Fibroblast of upper back skin (primary cell): Measurements from ENCODE around the gene USP32.
"Not testable (repeated sequence)": the region's sequence is repeated elsewhere in the genome, so short reads cannot be mapped to it uniquely, and the experiment has no call there.

ENCODE experiments used
- DNase-seq: peaks from one replicate; pipeline ENCODE4 v3.0.0-alpha.2; 2013

Gene USP32

DNA sequence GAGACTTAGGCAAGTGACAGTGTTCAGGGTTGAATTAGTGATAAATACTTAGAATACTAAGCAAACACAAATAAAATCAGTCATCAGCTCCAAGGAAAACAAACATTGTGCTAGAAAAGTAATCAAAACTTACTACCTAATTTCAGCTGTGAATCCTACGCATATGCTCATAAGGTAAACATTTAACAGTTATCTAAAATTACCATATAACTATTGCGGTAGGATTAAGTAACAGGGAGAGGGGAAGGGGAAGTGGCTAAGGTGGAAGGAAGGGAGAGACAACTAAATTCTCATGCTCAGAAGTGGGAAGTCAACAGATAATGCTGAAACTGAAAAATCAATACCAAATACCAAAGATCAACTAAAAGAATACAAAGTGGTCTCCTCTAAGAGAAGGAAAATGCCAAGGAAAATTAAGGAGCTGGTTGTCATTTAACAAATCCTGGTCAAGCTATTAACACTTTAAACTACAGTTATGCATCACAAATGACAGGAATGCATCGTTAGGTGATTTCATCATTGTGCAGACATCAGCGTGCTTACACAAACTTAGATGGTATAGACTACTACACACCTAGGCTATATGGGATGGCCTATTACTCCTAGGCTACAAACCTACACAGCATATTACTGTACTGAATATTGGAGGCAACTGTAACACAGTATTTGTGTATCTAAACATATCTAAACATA lies 20.0 kb downstream of the USP32 start:
- no peak for DNase-seq

DNA sequence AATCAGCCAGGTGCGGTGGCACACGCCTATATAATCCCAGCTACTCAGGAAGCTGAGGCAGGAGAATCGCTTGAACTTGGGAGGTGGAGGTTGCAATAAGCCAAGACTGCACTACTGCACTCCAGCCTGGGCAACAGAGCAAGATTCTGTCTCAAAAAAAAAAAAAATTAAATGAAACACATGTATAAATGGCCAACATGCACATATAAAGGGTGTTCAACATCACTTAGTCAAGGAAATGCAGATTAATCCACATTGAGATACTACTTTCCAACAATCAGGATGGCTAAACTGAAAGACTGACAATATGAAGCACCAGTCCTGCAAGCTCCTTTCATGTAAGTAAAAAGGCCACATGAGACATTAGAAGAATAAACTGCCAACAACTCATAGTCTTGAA lies 20.5 kb downstream of the USP32 start:
- DNase-seq = no peak

DNA sequence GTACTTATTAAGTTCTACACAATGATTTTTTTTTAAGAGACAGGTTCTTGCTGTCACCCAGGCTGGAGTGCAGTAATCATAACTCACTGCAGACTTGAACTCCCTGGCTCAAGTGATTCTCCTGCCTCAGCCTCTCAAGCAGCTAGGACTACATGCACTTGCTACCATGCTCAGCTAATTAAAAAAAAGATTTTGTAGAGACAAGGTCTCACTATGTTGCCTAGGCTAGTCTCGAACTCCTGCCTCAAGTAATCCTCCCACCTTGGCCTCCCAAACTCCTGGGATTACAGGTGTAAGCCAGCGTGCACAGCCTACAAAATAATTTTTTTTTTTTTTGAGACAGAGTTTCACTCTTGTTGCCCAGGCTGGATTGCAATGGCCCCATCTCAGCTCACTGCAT lies 22.2 kb downstream of the USP32 start:
- no peak for DNase-seq

DNA sequence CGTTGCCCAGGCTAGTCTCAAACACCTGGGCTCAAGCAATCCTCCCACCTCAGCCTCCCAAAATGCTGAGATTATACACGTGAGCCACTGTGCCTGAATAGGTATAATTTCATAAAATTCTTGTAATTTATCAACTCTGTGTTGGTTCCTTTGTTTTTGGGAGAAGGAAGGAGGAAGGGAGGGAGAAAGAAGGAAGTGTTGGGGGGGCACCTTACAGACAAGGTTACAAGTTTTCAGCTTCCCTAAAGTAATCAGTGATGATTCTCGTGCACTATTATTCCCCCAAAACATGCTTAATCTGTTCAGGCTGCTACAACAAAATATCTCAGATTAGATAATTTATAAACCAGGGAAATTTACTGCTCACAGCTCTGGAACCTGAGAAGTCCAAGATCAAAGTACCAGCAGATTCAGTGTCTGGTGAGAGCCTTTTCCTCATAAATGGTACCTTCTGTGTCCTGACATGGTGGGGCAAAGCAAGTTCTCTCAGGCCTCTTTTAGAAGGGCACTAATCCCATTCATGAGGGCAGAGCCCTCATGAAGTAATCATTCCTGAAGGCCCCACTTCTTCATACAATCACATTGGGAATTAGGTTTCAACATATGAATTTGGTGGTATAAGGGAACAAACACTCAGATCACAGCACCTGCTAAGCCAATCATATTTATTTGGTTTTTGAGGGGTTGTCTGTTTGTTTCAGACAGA lies 28.1 kb downstream of the USP32 start:
- DNase-seq = no peak

DNA sequence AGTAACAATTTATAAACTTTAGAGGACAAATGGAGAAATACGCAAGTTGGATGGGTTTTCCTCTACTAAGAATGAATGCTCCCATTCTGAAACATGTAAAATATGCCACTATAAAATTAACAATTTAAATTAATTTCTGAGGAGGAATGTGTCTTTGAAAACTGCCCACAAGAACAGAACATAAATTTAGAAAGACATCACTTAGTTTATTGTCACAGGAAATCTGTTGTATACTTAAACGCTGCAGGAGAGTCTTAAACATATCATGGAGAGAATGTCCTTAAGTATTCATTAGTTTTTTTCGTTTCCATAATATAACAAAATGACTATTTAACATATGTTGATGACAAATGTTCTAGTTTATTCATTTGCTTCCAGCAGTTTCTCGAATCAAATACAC lies 29.6 kb downstream of the USP32 start:
- no peak for DNase-seq

DNA sequence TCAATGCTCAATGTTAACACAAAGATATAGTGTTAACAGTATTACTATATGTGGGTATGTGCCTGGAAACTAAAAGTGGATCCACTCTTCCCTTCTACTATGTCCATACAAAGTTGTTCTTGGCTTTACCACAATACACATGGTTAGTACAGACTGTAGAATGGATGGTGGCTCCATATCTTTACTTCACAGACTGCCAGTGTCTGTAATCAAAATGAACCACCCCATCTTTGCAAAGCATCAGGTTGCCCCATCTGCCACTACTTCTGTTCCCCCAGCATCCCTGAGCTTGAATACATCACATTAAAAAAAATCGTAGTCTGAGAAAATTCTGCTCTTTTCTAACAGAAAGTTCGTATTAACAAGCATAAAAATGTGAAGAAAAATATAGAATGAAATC lies 30.0 kb downstream of the USP32 start:
- DNase-seq = no peak

DNA sequence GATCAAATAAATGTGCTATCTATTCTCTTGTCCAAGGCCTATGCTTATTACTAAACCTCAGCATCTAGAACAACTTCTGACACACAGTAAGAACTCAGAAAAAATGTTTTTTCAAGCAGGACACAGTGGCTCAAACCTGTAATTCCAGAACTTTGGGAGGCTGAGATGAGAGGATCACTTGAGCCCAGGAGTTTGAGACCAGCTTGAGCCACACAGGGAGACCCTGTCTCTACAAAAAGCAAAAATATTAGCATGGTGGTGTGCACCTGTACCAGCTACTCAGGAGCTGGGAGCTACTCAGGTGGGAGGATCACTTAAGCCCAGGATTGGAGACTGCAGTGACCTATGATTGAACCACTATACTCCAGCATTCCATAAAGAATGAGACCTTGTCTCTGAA lies 32.5 kb downstream of the USP32 start:
- DNase-seq = no peak

DNA sequence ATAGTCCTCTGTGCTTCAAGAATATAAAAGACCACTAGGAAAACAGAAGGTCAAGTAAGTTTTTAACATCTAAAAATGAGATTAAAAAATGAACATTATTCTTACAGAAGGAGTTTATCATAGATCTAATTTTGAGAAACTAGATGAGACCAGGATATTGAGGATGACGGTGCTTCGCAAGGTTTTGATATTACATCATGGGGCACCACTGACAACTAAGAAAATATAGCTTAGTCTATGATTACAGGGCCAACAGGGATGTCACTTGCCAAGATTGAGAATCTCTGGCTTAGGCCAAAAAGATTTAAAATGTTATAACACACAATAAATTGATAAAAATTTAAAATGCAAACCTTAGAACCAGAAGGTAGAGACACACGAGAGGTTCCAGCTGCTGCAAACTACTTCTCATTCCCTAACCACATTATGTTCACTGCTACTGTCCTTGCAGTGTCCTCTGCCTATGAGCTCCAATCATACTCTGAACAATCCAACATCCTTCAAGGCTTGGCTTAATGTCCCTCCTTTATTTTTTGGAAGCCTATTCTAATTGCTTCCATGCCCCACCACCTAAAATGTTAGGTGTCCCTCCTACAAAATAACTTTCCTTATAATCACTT lies 33.2 kb downstream of the USP32 start:
- DNase-seq = no peak

DNA sequence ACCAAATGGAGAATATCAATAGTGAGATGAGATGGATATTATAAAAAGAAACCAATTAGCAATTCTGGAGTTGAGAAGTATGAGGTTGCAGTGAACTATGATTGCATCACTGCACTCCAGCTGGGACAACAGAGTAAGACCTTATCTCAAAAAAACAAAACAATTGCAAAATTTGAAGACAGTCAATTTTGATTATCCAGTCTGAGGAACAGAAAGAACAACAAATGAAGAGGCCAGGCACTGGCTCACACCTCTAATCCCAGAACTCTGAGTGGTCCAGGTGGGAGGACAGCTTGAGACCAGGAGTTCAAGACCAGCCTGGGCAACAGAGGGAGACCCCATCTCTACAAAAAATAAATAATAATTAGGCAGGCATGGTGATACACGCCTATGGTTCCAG lies 35.0 kb downstream of the USP32 start:
- DNase-seq = peak; percentile 6

DNA sequence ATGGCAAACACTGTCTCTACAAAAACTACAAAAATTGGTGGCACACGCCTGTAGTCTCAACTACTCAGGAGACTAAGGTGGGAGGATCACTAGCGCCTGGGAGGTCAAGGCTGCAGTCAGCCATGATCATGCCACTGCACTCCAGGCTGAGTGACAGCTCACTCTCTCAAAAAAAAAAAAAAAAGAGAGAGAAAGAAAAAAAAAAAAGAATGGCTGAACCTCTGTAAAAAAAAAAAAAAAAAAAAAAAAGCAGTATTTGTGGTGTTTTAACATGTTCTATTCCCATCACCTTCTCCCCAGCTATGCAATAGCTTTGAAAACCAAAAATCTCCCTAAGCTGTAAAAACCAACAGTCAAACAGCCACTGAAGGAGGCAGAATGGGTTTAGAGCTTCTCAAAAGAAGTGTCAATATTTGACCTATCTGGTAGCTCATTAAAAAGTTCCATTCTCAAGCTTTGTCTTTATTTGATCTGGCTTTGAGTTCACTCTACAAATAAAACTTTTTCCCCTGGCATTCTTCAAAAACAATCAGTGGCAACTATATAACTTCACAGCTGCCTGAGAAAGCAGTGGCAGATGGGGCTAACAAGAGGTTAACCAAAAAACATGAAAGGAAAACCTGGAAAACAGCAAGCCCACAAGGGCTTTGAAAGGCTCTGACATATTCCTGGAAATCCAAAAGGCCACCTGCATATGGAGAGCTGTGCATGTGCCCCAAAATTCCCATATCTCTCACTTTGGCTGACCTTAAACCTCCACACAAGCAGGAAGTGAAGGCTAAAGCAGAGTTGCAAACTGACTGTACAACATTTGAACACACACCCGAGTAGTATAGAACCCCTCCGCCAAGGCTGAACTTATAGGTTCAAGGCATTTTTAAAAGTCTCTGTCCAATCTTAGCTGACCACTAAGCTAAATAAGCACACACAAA lies 36.0 kb downstream of the USP32 start:
- no peak for DNase-seq

DNA sequence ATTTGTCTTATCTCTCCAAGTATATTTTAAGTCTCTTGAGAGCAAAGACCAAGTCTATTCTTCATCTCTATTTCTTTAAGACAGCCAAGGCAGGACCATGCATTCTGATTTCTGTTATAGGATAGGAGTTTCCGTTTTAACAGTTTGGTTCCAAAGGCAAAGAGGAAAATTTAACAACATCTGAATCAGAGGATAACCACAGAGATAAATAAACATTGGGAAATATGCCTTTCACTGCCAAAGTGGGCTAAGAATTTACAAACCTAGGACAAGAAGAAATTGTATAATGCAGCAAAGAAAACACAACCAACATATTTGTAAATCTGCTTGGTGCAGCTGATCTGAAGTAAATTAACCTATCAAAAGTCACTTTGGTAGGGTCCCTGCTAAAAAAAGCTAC lies 37.7 kb downstream of the USP32 start:
- peak; percentile 68 for DNase-seq

DNA sequence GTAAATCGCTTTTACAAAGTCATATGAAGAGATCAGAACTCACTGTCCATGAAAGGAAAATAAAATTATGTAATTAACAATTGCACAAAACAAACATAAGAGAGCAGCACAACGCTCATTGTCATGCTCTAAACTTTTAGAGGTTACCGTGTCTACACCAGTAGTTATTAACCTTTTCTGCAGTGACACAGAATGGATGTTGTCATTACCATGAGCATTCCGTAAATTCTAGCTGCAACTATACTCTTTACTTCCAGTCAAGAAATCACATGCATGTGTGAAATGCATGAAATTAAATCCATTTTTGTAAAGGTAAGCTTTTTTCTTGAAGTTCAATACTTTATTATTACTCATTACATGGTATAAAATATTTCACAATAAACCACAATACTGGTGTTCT lies 38.2 kb downstream of the USP32 start:
- DNase-seq = no peak

DNA sequence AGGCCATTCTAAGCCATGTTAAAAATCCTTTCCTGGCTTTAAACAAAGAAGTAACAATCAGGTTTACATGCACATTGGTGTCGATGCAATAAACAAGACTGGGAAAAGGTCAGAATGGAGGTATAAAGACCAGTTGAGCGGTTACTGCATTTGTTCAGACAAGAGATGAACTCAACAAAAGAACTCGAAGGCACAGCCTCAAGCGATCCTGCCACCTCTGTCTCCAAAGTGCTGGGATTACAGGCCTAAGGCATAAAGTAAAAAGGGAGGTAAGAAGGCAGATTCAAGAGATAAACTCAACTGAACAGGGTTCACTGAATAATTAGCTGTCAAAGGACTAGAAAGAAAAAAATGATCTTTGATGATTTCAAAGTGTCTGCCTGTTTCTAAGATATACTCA lies 39.4 kb downstream of the USP32 start:
- DNase-seq = no peak

DNA sequence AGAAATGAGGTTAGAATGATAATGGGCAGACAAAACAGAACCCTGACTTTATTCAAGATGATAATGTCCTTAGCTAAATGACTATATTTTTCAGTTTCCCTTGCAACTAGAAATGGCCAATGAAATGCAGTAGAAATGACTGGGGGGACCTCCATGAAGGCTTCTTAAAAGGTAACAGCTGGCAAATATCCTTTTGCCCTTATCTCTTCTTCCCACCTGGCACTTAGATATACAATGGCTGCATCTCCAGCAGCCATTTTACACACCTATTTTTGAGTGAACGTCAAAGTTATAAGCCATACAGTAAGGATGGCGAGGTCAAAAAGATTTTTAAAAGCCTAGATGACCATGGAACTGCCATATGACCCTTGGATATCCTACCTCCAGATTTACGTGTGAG lies 39.9 kb downstream of the USP32 start:
- no peak for DNase-seq

DNA sequence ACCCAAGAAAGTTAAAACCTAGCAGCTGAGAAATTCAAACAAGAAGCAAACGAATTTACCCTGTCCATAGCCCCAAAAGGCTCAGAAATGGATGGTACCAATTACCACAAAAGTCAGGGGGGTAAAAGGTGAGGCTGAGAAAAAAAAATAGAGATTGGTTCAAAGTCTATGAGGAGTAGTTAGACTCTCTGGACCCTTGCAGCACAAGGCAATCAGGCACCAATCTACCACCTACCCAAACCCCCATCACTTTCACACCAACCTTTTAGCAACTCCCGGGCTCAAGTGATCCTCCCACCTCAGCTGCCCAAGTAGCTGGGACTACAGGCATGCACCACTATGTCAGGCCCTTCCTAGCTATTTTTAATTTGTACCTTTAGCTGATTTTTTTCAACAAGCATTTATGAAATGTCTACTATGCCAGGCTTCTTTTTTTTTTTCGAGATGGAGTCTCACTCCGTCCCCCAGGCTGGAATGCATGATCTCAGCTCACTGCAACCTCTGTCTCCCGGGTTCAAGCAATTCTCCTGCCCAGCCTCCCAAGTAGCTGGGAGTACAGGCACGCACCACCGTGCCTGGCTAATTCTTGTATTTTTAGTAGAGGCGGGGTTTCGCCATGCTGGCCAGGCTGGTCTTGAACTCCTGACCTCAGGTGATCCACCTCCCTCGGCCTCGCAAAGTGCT lies 40.8 kb downstream of the USP32 start:
- no peak for DNase-seq

DNA sequence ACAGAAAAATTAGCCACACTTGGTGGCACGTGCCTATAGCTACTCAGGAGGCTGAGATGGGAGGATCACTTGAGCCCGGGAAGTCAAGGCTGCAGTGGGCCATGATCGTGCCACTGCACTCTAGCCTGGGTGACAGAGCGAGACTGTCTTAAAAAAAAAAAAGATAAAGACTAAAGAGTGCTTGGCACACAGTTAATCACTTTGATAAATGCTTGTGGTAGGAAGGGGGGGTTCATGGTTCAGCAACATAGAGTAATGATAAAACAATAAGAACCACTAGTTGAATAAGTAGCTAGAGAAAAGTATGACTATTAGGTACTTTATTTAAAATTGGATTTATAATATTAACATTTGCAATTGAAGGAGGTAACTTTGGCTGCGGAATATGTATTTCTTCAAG lies 43.3 kb downstream of the USP32 start:
- no peak for DNase-seq

DNA sequence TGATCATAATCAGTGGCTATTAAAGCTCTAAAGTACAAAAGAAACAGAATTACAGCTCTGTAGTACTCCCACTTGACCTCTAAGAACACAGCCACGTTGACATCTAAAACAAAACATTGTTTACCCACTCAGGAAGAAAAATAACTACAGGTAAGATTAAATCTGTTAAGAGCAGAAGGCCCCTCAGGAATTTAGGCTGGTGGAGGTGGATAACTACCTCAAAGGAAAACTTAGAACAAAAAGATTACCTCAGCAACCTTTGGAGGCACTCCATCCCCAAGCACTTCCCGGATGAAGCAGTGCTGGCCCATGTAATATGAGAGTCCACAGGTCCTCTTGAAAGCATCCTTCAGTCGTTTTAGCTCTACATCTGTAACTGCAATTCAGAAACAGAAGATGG lies 46.7 kb downstream of the USP32 start:
- no peak for DNase-seq

DNA sequence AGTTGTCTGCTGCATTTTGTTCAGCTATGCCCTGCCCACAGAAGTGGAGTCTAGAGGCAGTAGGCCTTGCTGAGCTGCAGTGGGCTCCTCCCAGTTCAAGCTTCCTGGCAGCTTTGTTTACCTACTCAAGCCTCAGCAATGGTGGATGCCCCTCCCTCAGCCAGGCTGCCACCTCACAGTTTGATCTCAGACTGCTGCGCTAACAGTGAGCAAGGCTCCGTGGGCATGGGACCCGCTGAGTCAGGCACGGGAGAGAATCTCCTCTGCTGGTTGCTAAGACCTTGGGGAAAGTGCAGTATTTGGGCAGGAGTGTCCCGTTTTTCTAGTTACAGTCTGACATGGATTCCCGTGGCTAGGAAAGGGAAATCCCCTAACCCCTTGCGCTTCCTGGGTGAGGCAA lies 49.4 kb downstream of the USP32 start:
- DNase-seq = not testable (repeated sequence)

DNA sequence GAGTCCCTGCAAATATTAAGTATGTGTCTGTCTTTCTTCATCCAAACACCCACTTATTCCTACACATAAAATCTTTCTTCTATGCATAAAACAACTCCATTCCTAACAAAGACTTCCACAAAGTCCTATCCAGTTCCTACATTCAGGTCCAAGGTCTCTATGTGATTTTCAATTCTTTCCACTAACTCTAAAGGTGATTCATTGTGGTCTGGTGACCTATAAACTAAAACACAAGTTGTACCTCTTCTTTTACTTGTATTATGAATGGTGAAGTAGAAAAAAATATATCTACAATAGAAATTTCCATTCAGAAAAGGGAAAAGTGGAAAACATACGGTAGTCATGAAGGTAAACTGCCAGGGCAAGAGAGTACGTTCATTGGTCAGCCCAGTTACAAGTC lies 56.6 kb downstream of the USP32 start:
- no peak for DNase-seq

DNA sequence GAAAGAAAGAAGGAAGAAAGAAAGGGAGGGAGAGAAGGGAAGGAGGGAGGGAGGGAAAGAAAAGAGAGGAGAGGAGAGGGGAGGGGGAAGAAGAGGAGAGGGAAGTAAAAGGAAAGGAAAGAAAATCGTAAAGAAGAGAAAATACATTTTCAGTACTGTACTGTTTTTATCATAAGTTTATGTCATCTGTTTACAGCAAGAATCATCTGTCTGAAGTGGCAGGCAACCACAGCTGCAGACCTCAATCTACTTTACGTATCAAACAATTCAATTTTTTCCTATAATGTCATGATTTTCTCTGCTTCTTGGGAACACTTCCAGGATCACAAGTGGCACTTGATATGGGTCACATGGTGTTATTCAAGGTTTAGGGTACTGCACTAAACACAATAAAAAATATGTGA lies 58.3 kb downstream of the USP32 start:
- DNase-seq = no peak

DNA sequence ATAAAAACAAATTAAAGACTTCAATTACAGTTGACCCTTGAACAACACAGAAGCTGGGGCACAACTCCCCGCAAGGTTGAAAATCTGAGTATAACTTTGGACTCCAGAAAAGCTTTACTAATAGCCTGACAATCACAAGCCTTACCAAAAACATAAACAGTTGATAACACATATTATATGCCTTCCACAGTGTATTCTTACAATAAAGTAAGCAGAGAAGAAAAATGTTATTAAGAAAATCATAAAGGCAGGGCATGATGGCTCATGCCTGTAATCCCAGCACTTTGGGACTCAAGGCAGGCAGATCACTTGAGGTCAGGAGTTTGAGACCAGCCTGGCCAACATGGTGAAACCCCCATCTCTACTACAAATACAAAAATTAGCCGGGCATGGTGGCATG lies 58.9 kb downstream of the USP32 start:
- DNase-seq = not testable (repeated sequence)

DNA sequence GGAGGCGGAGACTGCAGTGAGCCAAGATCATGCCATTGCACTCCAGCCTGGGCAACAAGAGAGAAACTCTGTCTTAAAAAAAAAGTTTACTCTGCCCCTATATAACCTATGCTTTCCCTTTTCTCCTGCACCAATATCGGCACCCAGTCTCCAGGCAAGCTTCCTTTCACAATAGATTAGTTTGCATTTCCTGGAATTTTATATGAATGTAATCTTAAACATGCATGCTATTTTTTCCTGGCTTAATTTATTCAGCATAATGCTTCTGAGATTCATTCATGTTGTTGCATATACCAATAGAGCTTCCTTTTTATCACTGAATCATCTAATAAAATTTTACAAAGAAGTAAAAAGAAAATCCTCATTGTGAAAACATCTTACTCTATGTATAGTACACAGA lies 59.4 kb downstream of the USP32 start:
- DNase-seq = peak; percentile 25

DNA sequence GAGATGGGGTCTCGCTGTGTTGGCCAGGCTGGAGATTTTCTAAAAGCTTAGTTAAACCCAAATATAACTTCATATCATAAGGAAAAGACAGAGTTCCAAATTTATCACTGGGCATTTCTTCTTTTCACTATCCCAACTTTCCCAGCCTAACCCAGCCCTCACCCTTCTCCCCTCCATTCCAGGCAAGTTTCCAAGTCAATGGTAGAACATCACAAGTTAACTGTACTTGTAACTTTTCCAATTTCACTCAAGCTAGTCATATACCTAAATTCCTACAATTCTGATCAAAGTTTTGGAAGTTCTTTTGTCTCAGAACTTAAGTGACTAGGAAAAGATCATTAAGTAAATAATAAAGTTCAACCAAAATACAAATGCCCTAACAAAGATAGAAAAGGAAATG lies 61.2 kb downstream of the USP32 start:
- peak; percentile 58 for DNase-seq
